ENCODE results near the gene KPNA4. TPM values are rescaled to one million over a fixed set of nuclear protein-coding genes. Genes with fewer than 3 reads are reported as not detected.

The KPNA4 gene
- total RNA-seq, 1 donor from 2014 or later: 75.0 TPM

DNA sequence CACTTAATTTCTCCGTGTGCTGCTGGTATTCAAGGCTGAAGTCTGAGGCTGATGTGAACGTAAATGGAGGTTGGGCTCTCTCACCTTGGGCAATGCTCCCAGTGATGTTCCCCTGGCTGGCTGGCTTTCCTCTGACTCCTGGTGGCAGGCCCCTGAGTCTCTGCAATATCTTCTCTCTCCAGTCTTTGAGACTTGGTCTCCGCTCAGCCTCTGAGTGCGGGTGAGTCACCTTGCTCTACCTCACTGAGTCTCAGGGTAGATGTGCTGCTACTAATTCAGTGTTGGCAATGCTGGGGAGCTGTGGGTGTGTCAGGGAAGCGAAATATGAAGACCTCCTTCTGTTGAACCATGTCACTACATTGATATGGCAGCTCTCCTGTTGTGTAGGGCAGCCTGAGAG, 84.4 kb downstream of the KPNA4 start:
- no peaks in the 10 kb centered on the region for H3K36me3 Mint-ChIP-seq (ENCODE audit: low read depth)
- no peak for DNase-seq (ENCODE audit: low spot score)
- peaks cover 47% of the 10 kb centered on the region for H3K4me1 Mint-ChIP-seq (ENCODE audit: low read depth)
- no peaks in the 10 kb centered on the region for H3K9me3 Mint-ChIP-seq (ENCODE audit: low read depth)
- H3K4me3 Mint-ChIP-seq (ENCODE audit: unreplicated experiment): no peak overlapping the region
- H3K27ac Mint-ChIP-seq (ENCODE audit: unreplicated experiment): no peak overlapping the region
- H3K27me3 Mint-ChIP-seq (ENCODE audit: low read depth): no peaks in the 10 kb centered on the region
- TF ChIP-seq, protein P1, sequence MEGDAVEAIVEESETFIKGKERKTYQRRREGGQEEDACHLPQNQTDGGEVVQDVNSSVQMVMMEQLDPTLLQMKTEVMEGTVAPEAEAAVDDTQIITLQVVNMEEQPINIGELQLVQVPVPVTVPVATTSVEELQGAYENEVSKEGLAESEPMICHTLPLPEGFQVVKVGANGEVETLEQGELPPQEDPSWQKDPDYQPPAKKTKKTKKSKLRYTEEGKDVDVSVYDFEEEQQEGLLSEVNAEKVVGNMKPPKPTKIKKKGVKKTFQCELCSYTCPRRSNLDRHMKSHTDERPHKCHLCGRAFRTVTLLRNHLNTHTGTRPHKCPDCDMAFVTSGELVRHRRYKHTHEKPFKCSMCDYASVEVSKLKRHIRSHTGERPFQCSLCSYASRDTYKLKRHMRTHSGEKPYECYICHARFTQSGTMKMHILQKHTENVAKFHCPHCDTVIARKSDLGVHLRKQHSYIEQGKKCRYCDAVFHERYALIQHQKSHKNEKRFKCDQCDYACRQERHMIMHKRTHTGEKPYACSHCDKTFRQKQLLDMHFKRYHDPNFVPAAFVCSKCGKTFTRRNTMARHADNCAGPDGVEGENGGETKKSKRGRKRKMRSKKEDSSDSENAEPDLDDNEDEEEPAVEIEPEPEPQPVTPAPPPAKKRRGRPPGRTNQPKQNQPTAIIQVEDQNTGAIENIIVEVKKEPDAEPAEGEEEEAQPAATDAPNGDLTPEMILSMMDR (IDR thresholded peaks at IDR 0.05): no peak

DNA sequence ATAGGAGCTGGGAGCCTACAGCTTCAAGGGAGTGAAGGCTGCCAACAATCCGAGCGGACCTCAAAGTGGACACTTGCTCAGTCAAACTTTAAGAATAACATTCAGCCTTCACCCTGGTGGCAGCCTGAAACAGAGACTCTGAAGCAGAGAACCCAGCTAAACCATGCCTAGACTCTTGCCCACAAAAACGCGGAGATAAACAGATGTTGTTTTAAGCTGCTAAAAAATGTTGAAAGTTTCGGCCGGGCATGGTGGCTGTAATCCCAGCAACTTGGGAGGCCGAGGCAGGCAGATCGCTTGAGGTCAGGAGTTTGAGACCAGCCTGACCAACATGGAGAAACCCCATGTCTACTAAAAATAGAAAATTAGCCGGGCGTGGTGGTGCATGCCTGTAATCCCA, 86.0 kb downstream of the KPNA4 start:
- H3K9me3 Mint-ChIP-seq (ENCODE audit: low read depth): no peaks in the 10 kb centered on the region
- no peak overlapping the region for H3K4me3 Mint-ChIP-seq (ENCODE audit: unreplicated experiment)
- no peaks in the 10 kb centered on the region for H3K36me3 Mint-ChIP-seq (ENCODE audit: low read depth)
- no peaks in the 10 kb centered on the region for H3K27me3 Mint-ChIP-seq (ENCODE audit: low read depth)
- no peak for DNase-seq (ENCODE audit: low spot score)
- peaks cover 47% of the 10 kb centered on the region for H3K4me1 Mint-ChIP-seq (ENCODE audit: low read depth)
- peak overlapping the region; percentile 79 for H3K27ac Mint-ChIP-seq (ENCODE audit: unreplicated experiment)
- TF ChIP-seq, protein P1 (IDR thresholded peaks at IDR 0.05): peak; percentile 7

DNA sequence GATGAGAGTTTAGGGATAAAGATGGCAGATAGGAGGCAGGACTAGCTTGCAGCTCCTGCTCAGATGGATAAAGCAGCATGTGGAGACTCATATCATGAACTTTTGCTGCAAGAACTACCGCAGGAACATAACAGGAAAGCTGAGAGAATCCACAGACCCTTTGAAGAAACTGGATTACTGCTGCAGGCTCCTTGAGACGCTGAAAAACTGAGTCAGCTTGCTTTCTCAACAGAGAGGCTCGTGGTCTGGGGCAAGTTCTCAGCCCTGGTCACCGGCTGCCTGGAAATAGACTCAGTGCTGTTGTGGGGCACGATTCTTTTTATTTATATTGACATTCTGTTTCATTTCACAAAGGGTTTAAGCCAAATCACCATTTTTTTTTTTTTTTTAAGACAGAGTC, 87.0 kb downstream of the KPNA4 start:
- DNase-seq (ENCODE audit: low spot score): no peak
- peak overlapping the region; percentile 19 for H3K27ac Mint-ChIP-seq (ENCODE audit: unreplicated experiment)
- no peaks in the 10 kb centered on the region for H3K27me3 Mint-ChIP-seq (ENCODE audit: low read depth)
- no peaks in the 10 kb centered on the region for H3K9me3 Mint-ChIP-seq (ENCODE audit: low read depth)
- no peaks in the 10 kb centered on the region for H3K36me3 Mint-ChIP-seq (ENCODE audit: low read depth)
- TF ChIP-seq, protein P1 (IDR thresholded peaks at IDR 0.05): peak; percentile 39
- no peak overlapping the region for H3K4me3 Mint-ChIP-seq (ENCODE audit: unreplicated experiment)
- peaks cover 47% of the 10 kb centered on the region for H3K4me1 Mint-ChIP-seq (ENCODE audit: low read depth)

DNA sequence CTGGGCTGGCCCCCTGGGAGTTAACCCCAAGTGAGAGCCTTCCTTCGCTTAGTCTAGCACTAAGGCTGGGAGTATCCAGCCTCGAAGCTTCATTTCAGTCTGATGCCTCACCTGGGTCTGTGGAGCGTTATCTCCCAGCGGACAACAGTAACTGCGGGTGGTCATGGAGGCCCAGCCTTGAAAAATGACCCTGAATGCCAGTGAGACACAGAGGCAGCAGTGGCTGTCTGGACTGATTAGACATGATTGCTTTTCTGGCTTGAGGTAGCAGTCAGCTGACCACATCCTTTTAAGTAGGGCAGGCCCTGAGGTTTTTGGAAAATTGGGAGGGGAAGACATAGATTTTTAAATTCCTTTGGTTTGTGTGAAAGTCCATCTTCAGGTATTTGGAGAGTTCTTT, 87.6 kb downstream of the KPNA4 start:
- H3K4me1 Mint-ChIP-seq (ENCODE audit: low read depth): peaks cover 44% of the 10 kb centered on the region
- H3K36me3 Mint-ChIP-seq (ENCODE audit: low read depth): no peaks in the 10 kb centered on the region
- H3K4me3 Mint-ChIP-seq (ENCODE audit: unreplicated experiment): no peak overlapping the region
- H3K9me3 Mint-ChIP-seq (ENCODE audit: low read depth): no peaks in the 10 kb centered on the region
- TF ChIP-seq, protein P1 (IDR thresholded peaks at IDR 0.05): no peak
- H3K27ac Mint-ChIP-seq (ENCODE audit: unreplicated experiment): peak overlapping the region; percentile 19
- H3K27me3 Mint-ChIP-seq (ENCODE audit: low read depth): no peaks in the 10 kb centered on the region
- no peak for DNase-seq (ENCODE audit: low spot score)

DNA sequence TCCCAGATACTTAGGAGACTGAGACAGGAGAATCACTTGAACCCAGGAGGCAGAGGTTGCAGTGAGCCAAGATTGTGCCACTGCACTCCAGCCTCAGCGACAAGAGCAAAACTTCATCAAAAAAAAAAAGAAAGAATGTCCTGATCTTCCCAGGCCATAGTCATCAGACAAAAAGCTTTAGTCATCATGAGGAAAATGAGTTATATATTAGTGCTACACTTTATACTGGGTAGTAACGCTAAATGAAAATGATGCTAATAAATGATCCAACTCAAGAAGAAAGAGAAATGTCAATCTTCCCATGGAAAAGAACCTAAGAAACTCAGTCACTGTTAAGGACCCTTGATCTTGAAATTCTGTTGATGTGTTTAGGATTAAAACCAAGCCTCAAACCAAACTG, 89.5 kb downstream of the KPNA4 start:
- Mint-ChIP-seq H3K4me1 (ENCODE audit: low read depth) (peaks cover 42% of the 10 kb centered on the region), H3K27ac (ENCODE audit: unreplicated experiment) (no peak overlapping the region), H3K4me3 (ENCODE audit: unreplicated experiment) (no peak overlapping the region), H3K36me3 (ENCODE audit: low read depth) (no peaks in the 10 kb centered on the region), H3K9me3 (ENCODE audit: low read depth) (peaks cover 4% of the 10 kb centered on the region), H3K27me3 (ENCODE audit: low read depth) (no peaks in the 10 kb centered on the region)
- TF ChIP-seq, protein P1 (IDR thresholded peaks at IDR 0.05): no peak
- no peak for DNase-seq (ENCODE audit: low spot score)
